Chondrocyte (in vitro differentiated cells): ENCODE measurements around the gene LDLRAD4. TPM values are rescaled to one million over a fixed set of nuclear protein-coding genes. Genes with fewer than 3 reads are reported as not detected.

ENCODE experiments used
- DNase-seq: peaks from one replicate; pipeline ENCODE4 v3.0.0; 2021; ENCODE audit warnings: mixed read lengths, low spot score
- H3K27ac Mint-ChIP-seq: one replicate; pipeline ENCODE4 v1.8.0; 2021; ENCODE audit warnings: mild to moderate bottlenecking, moderate library complexity, mixed read lengths; ENCODE audit not compliant: unreplicated experiment
- H3K27me3 Mint-ChIP-seq: 2 replicates; pipeline ENCODE4 v1.8.0; 2021; ENCODE audit warnings: low read depth, mixed read lengths
- H3K36me3 Mint-ChIP-seq: 2 replicates; pipeline ENCODE4 v1.8.0; 2021; ENCODE audit warnings: low read depth, mixed read lengths
- H3K4me1 Mint-ChIP-seq: 2 replicates; pipeline ENCODE4 v1.8.0; 2021; ENCODE audit warnings: low read depth, mild to moderate bottlenecking, mixed read lengths
- H3K4me3 Mint-ChIP-seq: one replicate; pipeline ENCODE4 v1.8.0; 2021; ENCODE audit warnings: mild to moderate bottlenecking, moderate library complexity, mixed read lengths; ENCODE audit not compliant: unreplicated experiment
- H3K9me3 Mint-ChIP-seq: 2 replicates; pipeline ENCODE4 v1.8.0; 2021; ENCODE audit warnings: low read depth, mixed read lengths
- CTCF ChIP-seq: fragments of 200-600 bp; sonication (generic); IDR thresholded peaks from 2 replicates; pipeline ENCODE4 v1.5.0; 2021; ENCODE audit warnings: antibody characterized with exemption, mild to moderate bottlenecking, moderate library complexity
- total RNA-seq: library from RNA; stranded (reverse); gene quantifications from 3 replicates; pipeline ENCODE4 v1.2.1, GENCODE V29; 2021

The LDLRAD4 gene
- total RNA-seq, 1 donor from 2014 or later, result 80.5 TPM

GRCh38 chr18:13621886-13622619 lies 403.5 kb downstream of the LDLRAD4 start:
- H3K27me3 Mint-ChIP-seq, result no peaks in the 10 kb centered on the region
- no peak overlapping the region for H3K27ac Mint-ChIP-seq
- peaks cover 27% of the 10 kb centered on the region for H3K4me1 Mint-ChIP-seq
- no peak overlapping the region for H3K4me3 Mint-ChIP-seq
- no peak for TF ChIP-seq CTCF
- no peaks in the 10 kb centered on the region for H3K9me3 Mint-ChIP-seq
- no peak for DNase-seq
- H3K36me3 Mint-ChIP-seq, result peaks cover 7% of the 10 kb centered on the region

GRCh38 chr18:13622751-13623150 lies 404.2 kb downstream of the LDLRAD4 start:
- H3K27ac Mint-ChIP-seq, result no peak overlapping the region
- no peaks in the 10 kb centered on the region for H3K9me3 Mint-ChIP-seq
- H3K36me3 Mint-ChIP-seq, result peaks cover 7% of the 10 kb centered on the region
- no peak for TF ChIP-seq CTCF
- no peaks in the 10 kb centered on the region for H3K27me3 Mint-ChIP-seq
- H3K4me1 Mint-ChIP-seq, result peaks cover 20% of the 10 kb centered on the region
- DNase-seq, result no peak
- no peak overlapping the region for H3K4me3 Mint-ChIP-seq

- TF ChIP-seq CTCF, result no peak
- Mint-ChIP-seq H3K36me3 (peaks cover 7% of the 10 kb centered on the region), H3K9me3 (no peaks in the 10 kb centered on the region), H3K4me3 (no peak overlapping the region), H3K27me3 (no peaks in the 10 kb centered on the region), H3K4me1 (peaks cover 14% of the 10 kb centered on the region), H3K27ac (no peak overlapping the region)
- no peak for DNase-seq
Measured at GRCh38 chr18:13623348-13623747, 404.8 kb downstream of the LDLRAD4 start.

- H3K27ac Mint-ChIP-seq, result no peak overlapping the region
Measured at GRCh38 chr18:13623871-13624270, 405.3 kb downstream of the LDLRAD4 start.

GRCh38 chr18:13624563-13625237 lies 406.1 kb downstream of the LDLRAD4 start:
- H3K27ac Mint-ChIP-seq, result no peak overlapping the region
- H3K4me3 Mint-ChIP-seq, result no peak overlapping the region
- H3K27me3 Mint-ChIP-seq, result no peaks in the 10 kb centered on the region
- H3K36me3 Mint-ChIP-seq, result peaks cover 7% of the 10 kb centered on the region
- H3K9me3 Mint-ChIP-seq, result no peaks in the 10 kb centered on the region
- DNase-seq, result no peak
- H3K4me1 Mint-ChIP-seq, result peaks cover 10% of the 10 kb centered on the region
- no peak for TF ChIP-seq CTCF

More at GRCh38 chr18:13623871-13624270, 405.3 kb downstream of the LDLRAD4 start:
- Mint-ChIP-seq H3K4me1 (peaks cover 9% of the 10 kb centered on the region), H3K27me3 (no peaks in the 10 kb centered on the region), H3K9me3 (no peaks in the 10 kb centered on the region), H3K36me3 (peaks cover 7% of the 10 kb centered on the region), H3K4me3 (no peak overlapping the region)
- no peak for TF ChIP-seq CTCF
- no peak for DNase-seq
